ENCODE data around the gene HS1BP3. TPM values are rescaled to one million over a fixed set of nuclear protein-coding genes. Genes with fewer than 3 reads are reported as not detected.

The HS1BP3 gene
- total RNA-seq, 2 experiments from 2014 or later: 7.9 to 9.0 TPM

- ChIA-PET CTCF (interaction anchor here (1.0 to 2.2 kb wide), 4 partner anchors 15 to 297 kb away, joined by 3 to 12 read pairs (median 6); partner anchors contain the start of gene HS1BP3), POLR2A (interaction anchor here (0.7 kb wide), 1 partner anchor 9 kb away, joined by 4 read pairs; no protein-coding TSS in a partner anchor)
Measured at GRCh38 chr2:20666304-20667150, 15.6 kb upstream of the HS1BP3 start, which contains the start of gene GDF7. Gene GDF7, plus strand, starts transcription at chr2:20667144. Its CDS starts 96 bp downstream, at chr2:20667240.

DNA sequence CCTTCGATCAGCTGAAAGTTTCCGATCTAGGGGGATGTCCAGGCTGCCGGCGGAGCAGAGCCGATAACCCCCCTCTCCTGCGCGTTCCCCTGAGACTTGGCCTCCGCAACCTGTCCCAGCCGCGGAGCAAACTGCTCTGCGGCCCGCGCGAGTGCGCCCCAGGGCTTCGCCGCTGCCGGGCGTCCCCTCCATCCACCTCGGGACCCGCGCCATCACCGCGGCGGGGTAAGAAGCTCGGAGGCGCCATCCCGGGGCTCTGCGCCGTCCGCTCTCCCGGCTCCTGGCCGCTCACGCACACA, 15.1 kb upstream of the HS1BP3 start:
- ChIA-PET CTCF (interaction anchor here (1.0 to 2.2 kb wide), 4 partner anchors 15 to 297 kb away, joined by 3 to 12 read pairs (median 6); partner anchors contain the start of gene HS1BP3), POLR2A (no interaction called here)

- POLR2A ChIA-PET: no interaction called here
Measured at GRCh38 chr2:20665243-20666004, 14.5 kb upstream of the HS1BP3 start.

GRCh38 chr2:20664431-20665242, 13.7 kb upstream of the HS1BP3 start:
- POLR2A ChIA-PET: no interaction called here
- CTCF ChIA-PET: interaction anchor here (1.4 to 6.4 kb wide), 3 partner anchors 13 to 298 kb away, joined by 6 to 82 read pairs (median 9); partner anchors contain the start of gene HS1BP3

More at GRCh38 chr2:20665243-20666004, 14.5 kb upstream of the HS1BP3 start:
- CTCF ChIA-PET: interaction anchor here (1.0 to 6.4 kb wide), 5 partner anchors 14 to 298 kb away, joined by 3 to 82 read pairs (median 9); partner anchors contain the start of gene HS1BP3

GRCh38 chr2:20664071-20664390, 13.1 kb upstream of the HS1BP3 start:
- POLR2A ChIA-PET: no interaction called here
- CTCF ChIA-PET: interaction anchor here (1.4 to 6.4 kb wide), 2 partner anchors 13 to 298 kb away, joined by 6 to 82 read pairs; no protein-coding TSS in a partner anchor

DNA sequence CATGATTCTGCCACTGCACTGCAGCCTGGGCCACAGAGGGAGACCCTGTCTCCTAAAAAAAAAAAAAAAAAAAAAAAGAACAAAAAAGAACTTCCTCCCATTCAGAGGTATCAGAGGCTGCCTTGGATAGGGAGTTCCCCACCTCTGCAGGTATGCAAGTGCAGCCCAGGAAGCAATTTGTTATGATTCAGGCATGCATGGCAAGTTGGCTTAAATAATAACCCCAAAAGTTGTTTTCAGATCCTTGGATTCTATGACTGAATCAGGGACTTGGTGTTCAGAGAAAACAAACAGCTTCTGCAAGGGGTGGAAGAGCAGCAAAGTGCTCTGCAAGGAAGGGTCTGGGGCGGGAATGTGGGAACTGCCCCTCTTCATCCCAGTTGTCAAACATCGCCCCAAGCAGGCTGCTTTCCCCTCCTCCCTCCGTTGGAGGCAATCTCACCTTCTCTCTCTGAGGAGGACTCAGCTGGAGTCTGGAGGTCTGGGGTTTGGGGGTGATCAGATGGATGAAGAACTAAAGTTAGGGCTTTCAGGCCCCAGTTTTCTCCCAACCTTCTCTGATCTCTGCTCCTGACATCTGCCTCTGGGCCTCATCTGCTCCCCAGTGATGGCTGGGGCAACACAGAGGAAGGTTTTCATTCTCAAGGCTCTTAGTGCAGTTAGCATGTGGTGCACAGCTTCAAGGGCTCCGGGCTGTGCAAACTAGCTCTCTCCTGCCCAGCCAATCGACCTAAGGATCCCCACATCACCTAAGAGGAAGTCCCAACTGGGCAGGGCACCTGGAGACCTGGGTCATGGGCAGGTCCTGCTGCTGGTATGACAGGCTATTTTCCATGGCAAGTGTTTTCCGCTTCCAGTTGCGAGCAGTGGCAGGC, 12.5 kb upstream of the HS1BP3 start:
- ChIA-PET POLR2A (no interaction called here), CTCF (interaction anchor here (0.7 to 6.4 kb wide), 4 partner anchors 12 to 299 kb away, joined by 4 to 82 read pairs (median 15); partner anchors contain the start of gene HS1BP3)

DNA sequence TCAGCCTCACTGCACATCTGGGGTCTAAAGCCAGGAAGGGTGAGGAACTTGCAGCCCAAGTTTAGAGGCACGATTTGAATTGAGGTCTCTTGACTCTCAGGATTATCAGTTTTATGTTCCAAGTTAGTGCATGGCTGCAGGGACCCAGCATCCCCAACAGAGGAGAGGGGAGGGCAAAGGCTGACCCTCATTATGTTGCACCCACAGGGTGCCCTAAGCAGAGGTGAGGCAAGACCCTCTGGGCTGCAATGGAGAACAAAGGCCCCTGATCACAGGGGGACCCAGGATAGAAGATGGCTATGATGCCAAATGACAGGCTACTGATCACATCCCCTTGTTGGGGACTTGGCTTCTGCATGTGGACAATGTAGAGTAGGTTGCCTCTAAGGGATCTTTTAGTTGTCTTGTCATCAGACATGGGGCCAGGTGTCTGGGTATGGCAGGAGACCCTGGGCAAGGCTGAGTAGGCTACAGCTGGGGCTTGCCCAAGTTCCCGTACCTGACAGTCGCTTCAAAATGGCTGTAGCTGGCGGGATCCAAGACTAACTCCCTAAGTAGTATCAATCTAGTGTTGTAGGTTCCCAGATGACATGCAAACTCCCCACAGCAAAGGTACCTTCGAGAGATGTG, 11.5 kb upstream of the HS1BP3 start:
- ChIA-PET POLR2A (no interaction called here), CTCF (interaction anchor here (0.8 to 6.4 kb wide), 8 partner anchors 8 to 365 kb away, joined by 3 to 82 read pairs (median 6); partner anchors contain the start of gene HS1BP3)

- POLR2A ChIA-PET: interaction anchor here (0.7 to 1.7 kb wide), 2 partner anchors 10 to 215 kb away, joined by 3 to 8 read pairs; partner anchors contain the start of genes HS1BP3 and RHOB
Measured at GRCh38 chr2:20661421-20662307, 10.8 kb upstream of the HS1BP3 start.

DNA sequence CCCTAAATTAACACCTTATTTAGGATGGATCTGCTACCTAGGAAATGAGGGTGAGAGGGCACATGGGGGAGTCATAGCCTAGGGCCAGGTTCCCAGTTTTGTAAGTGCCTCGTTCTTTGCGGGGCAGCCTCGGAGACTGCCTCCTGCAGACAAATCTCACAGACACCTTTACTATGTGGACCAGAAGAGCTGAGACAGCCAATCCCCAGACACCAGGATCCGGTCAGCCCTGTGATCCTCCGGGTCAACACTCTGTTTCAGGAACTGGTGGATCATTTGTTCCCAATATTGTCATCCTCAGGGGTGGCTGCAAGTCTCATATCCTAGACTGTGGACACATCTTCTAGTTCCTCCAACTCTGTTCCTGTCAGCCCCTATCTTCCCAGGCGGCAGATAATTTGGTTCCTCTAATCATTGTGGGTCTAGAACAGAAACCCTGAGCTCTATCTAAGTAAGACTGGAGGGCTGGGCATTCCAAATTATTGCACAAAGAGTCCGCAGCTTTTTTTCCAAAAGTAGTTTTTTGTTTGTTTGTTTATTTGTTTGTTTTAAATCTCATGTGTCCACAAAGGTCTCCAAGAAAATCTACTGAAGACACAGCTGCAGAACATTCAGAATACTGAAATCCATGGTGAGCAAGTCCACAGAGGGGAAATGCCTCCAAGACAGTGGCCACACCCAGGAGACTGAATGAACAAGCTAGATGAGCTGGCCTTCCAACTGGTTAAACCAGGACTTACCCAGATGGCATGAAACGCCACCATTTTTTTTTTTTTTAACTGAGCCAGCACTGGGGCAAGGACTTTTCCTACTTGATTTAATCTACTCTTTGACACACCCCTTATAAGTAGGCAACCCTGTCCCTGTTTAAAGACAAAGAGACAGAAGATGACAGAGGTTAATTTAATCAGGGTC, 9.9 kb upstream of the HS1BP3 start:
- CTCF ChIA-PET: interaction anchor here (0.7 to 6.4 kb wide), 15 partner anchors 9 to 457 kb away, joined by 3 to 82 read pairs (median 3); partner anchors contain the start of gene HS1BP3
- POLR2A ChIA-PET: interaction anchor here (0.7 to 1.7 kb wide), 2 partner anchors 10 to 214 kb away, joined by 3 to 8 read pairs; partner anchors contain the start of genes HS1BP3 and RHOB

More at GRCh38 chr2:20661421-20662307, 10.8 kb upstream of the HS1BP3 start:
- CTCF ChIA-PET: interaction anchor here (0.8 to 6.4 kb wide), 16 partner anchors 9 to 456 kb away, joined by 3 to 82 read pairs (median 3); partner anchors contain the start of gene HS1BP3

GRCh38 chr2:20657522-20658235, 6.8 kb upstream of the HS1BP3 start:
- ChIA-PET POLR2A (no interaction called here), CTCF (interaction anchor here (0.7 kb wide), 1 partner anchor 410 kb away, joined by 3 read pairs; no protein-coding TSS in a partner anchor)

DNA sequence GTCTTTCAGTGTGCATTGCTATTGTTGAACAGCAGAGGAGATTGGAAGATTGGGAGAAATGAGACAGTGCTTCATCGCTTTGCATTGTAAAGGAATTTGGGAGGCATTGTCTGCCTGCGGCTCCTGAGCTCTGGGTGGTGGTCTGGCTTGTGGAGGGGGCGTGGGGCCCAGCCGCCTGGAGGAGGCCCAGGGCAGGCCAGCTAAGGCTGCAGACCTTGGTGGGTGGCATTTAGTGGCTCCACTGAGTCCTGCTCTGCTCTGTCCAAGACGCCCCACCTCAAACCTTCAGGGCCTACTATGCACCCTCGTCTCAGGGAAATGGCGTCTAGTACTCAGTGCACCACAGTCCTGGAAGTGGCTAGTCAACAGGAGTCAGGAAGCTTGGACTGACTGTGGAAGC, 5.7 kb upstream of the HS1BP3 start:
- ChIA-PET CTCF (no interaction called here), POLR2A (no interaction called here)

DNA sequence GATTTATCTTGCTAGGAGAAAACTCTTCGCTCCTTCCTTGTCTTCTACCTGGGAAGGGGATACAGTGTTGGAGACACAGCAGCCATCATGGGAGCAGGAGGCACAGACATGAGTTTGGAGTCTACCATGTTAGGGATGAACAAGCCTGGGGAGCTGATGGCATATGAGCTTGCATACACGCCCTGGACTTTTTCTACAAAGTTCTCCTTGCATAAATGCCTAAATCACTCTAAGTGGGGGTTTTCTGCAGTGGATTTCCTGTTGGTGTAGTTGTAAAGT, 3.6 kb upstream of the HS1BP3 start:
- CTCF ChIA-PET: no interaction called here

DNA sequence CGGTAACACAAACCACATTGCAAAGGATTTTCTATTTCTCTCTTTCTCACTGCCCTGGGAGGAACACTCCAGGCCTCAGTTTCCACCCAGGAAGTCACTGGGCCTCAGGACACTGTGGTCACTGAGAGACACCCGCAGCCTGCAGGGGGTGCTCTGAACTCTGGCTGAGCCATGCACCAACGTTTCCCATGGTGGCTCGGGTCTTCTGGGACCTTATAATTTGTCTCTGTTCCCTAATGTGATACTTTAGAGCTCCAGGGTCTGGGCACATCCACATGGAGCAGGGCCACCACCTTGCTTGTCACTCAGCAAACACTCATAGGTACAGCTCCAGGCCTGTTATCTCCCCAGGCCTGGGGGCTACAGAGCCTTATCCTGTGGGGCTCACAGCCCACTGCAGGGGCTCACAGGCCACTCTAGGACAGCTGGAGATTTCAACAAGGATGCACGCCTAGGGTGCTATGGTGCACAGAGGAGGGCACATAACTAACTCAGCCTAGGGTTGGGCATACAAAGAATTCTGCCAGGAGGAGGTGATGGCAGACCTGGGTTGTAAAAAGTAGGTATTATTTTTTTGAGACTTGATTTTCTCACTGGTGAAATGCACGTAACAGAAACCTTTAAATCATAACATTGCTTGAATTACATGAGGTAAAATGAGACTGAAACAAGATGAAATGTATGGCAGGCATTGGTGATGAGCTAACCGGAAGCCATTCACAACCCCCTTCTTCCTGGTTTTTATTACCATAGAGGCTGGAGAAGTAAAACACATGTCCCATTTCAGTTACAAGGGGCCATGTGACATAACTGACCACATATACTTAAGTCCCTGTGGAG, 3.0 kb upstream of the HS1BP3 start:
- POLR2A ChIA-PET: interaction anchor here (0.6 kb wide), 1 partner anchor 207 kb away, joined by 8 read pairs; no protein-coding TSS in a partner anchor
- CTCF ChIA-PET: no interaction called here

More for the DNA sequence above, 3.6 kb upstream of the HS1BP3 start:
- POLR2A ChIA-PET: interaction anchor here (0.6 kb wide), 1 partner anchor 207 kb away, joined by 8 read pairs; no protein-coding TSS in a partner anchor

Data from activated CD8-positive, alpha-beta memory T cell treated with anti-CD3 and anti-CD28 coated beads for 36 hours (primary cell).